HG02970 (cell line): ENCODE data around the gene SLC19A2.

Experiments used
- ATAC-seq: cut with Tn5 transposase; IDR thresholded peaks from one replicate; pipeline ENCODE4 v1.9.1; 2021; ENCODE audit warnings: mild to moderate bottlenecking, moderate library complexity, moderate number of reproducible peaks; ENCODE audit not compliant: unreplicated experiment, low FRiP score

The SLC19A2 gene

GRCh38 chr1:169426174-169426705 is 59.5 kb downstream of the SLC19A2 start:
- no peak for ATAC-seq

- no peak for ATAC-seq
Measured at GRCh38 chr1:169421309-169421708, 64.4 kb downstream of the SLC19A2 start.

GRCh38 chr1:169414952-169415351 is 70.8 kb downstream of the SLC19A2 start:
- ATAC-seq = no peak
